ENCODE data around the gene ARHGEF6.

Gene ARHGEF6

DNA sequence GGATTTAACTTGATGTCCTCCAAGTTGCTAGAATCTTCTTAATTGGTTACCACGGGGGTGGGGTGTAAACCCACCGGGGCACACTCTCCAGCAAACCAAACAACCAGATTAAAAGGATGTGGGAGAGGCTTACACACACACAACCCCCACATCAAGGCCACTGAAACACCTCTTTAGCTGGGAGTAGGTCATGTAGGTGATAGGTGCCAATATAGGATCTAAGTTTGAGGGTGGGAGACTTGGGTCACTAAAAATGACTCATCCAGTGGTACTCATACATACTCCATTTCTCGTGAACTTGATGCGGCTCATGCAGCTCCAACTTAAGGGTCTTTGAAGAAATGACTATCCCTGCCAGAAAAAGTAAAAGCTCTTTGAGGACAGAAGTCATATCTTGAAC lies 153.3 kb downstream of the ARHGEF6 start:
- no peak for TF ChIP-seq REST (IDR thresholded peaks at IDR 0.05; ENCODE audit: insufficient read depth in 1 of 2, low read depth in 2 of 2, low read length in 2 of 2)
- TF ChIP-seq POLR2AphosphoS5 (IDR thresholded peaks at IDR 0.05; ENCODE audit: low read depth, low read length) = no peak
- no peak for TF ChIP-seq FOXP2 (optimal IDR thresholded peaks at IDR 0.05; ENCODE audit: borderline replicate concordance, extremely low read depth, extremely low read length, insufficient read depth)
- TF ChIP-seq TAF1 (IDR thresholded peaks at IDR 0.05; ENCODE audit: borderline replicate concordance, insufficient read depth, low read length) = no peak
- TF ChIP-seq SIN3A (IDR thresholded peaks at IDR 0.05; ENCODE audit: borderline replicate concordance, insufficient read depth, low read length) = no peak

GRCh38 chrX:136626891-136627290 lies 153.8 kb downstream of the ARHGEF6 start:
- no peak for TF ChIP-seq FOXP2 (optimal IDR thresholded peaks at IDR 0.05; ENCODE audit: borderline replicate concordance, extremely low read depth, extremely low read length, insufficient read depth)
- TF ChIP-seq TAF1 (IDR thresholded peaks at IDR 0.05; ENCODE audit: borderline replicate concordance, insufficient read depth, low read length) = no peak
- no peak for TF ChIP-seq SIN3A (IDR thresholded peaks at IDR 0.05; ENCODE audit: borderline replicate concordance, insufficient read depth, low read length)
- no peak for TF ChIP-seq POLR2AphosphoS5 (IDR thresholded peaks at IDR 0.05; ENCODE audit: low read depth, low read length)
- no peak for TF ChIP-seq REST (IDR thresholded peaks at IDR 0.05; ENCODE audit: insufficient read depth in 1 of 2, low read depth in 2 of 2, low read length in 2 of 2)

DNA sequence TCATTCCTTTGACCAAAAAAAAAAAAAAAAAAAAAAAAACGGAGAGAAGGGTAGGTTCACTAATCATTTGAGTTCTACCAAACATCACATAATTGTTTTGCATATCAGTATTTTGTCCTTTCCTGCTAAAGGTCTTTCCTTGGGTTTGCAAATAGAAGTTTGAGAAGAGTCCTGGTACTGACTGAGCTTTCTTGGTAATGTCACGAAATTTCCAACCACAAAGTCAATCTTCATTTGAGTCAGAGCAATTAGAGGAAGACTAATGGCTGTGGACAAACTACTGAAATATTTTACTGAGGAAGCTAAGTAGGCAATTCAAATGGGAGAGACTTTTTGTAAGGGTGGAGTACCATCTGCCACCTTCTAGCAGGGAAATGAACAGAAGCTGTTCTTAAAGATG lies 154.5 kb downstream of the ARHGEF6 start:
- TF ChIP-seq FOXP2 (optimal IDR thresholded peaks at IDR 0.05; ENCODE audit: borderline replicate concordance, extremely low read depth, extremely low read length, insufficient read depth) (no peak), TAF1 (IDR thresholded peaks at IDR 0.05; ENCODE audit: borderline replicate concordance, insufficient read depth, low read length) (no peak), REST (IDR thresholded peaks at IDR 0.05; ENCODE audit: insufficient read depth in 1 of 2, low read depth in 2 of 2, low read length in 2 of 2) (no peak), POLR2AphosphoS5 (IDR thresholded peaks at IDR 0.05; ENCODE audit: low read depth, low read length) (no peak), SIN3A (IDR thresholded peaks at IDR 0.05; ENCODE audit: borderline replicate concordance, insufficient read depth, low read length) (no peak)

GRCh38 chrX:136625246-136625645 lies 155.5 kb downstream of the ARHGEF6 start:
- no peak for TF ChIP-seq FOXP2 (optimal IDR thresholded peaks at IDR 0.05; ENCODE audit: borderline replicate concordance, extremely low read depth, extremely low read length, insufficient read depth)
- no peak for TF ChIP-seq REST (IDR thresholded peaks at IDR 0.05; ENCODE audit: insufficient read depth in 1 of 2, low read depth in 2 of 2, low read length in 2 of 2)
- TF ChIP-seq SIN3A (IDR thresholded peaks at IDR 0.05; ENCODE audit: borderline replicate concordance, insufficient read depth, low read length) = no peak
- no peak for TF ChIP-seq POLR2AphosphoS5 (IDR thresholded peaks at IDR 0.05; ENCODE audit: low read depth, low read length)
- no peak for TF ChIP-seq TAF1 (IDR thresholded peaks at IDR 0.05; ENCODE audit: borderline replicate concordance, insufficient read depth, low read length)

GRCh38 chrX:136623396-136623795 lies 157.3 kb downstream of the ARHGEF6 start:
- TF ChIP-seq TAF1 (IDR thresholded peaks at IDR 0.05; ENCODE audit: borderline replicate concordance, insufficient read depth, low read length) (no peak), POLR2AphosphoS5 (IDR thresholded peaks at IDR 0.05; ENCODE audit: low read depth, low read length) (no peak), FOXP2 (optimal IDR thresholded peaks at IDR 0.05; ENCODE audit: borderline replicate concordance, extremely low read depth, extremely low read length, insufficient read depth) (no peak), REST (IDR thresholded peaks at IDR 0.05; ENCODE audit: insufficient read depth in 1 of 2, low read depth in 2 of 2, low read length in 2 of 2) (no peak), SIN3A (IDR thresholded peaks at IDR 0.05; ENCODE audit: borderline replicate concordance, insufficient read depth, low read length) (no peak)
